PFSK-1 (cell line): ENCODE results near the gene SORL1.

ENCODE experiments used
- POLR2AphosphoS5 ChIP-seq: IDR thresholded peaks from 2 replicates; pipeline ENCODE4 v1.6.1; 2012; ENCODE audit warnings: low read depth, mild to moderate bottlenecking, control low read depth, low read length, moderate library complexity
- TAF1 ChIP-seq: IDR thresholded peaks from 2 replicates; pipeline ENCODE4 v1.6.1; 2012; ENCODE audit warnings: low read length, control low read depth, borderline replicate concordance; ENCODE audit not compliant: insufficient read depth
- TF ChIP-seq, protein P1 (sequence below), 2 experiments: IDR thresholded peaks; 2 replicates each; pipeline versions ENCODE4 v1.6.1 to v1.8.0; 2011 to 2012; ENCODE audit warnings: low read depth in 2 of 2, low read length in 2 of 2, control low read depth in 1 of 2, inconsistent platforms in 1 of 2, mild to moderate bottlenecking in 1 of 2, moderate library complexity in 1 of 2; ENCODE audit not compliant: insufficient read depth in 1 of 2

DNA sequence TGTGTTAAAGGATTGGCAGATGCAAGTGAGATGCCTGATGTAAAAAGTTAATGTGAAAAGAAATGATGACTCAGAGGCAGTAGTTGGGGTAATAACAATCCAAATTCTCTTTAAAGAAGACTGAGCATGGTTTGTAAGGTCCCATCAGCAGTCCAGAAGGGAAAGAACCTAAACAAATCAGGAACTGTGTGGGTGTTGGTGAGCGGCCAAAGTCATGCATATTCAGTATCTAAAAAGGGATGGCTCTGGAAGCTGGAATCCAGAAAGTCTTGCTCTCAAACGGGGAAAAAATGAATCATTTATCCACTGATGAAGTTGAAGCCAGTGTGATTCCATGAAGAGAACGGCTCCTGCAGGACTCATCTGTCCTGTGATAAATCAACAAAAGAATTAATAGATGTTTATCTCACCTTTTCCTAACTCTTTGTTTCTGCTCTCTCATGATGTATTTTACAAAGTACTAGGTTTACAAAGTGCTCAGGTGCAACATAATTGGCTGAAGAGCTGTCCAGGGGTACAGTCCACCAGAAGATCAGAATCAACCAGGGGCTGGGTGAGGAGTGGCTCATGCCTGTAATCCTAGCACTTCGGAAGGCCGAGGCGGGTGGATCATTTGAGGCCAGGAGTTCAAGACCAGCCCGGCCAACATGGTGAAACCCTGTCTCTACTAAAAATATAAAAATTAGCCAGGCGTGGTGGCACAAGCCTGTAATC, 21.1 kb downstream of the SORL1 start:
- TF ChIP-seq, protein P1, sequence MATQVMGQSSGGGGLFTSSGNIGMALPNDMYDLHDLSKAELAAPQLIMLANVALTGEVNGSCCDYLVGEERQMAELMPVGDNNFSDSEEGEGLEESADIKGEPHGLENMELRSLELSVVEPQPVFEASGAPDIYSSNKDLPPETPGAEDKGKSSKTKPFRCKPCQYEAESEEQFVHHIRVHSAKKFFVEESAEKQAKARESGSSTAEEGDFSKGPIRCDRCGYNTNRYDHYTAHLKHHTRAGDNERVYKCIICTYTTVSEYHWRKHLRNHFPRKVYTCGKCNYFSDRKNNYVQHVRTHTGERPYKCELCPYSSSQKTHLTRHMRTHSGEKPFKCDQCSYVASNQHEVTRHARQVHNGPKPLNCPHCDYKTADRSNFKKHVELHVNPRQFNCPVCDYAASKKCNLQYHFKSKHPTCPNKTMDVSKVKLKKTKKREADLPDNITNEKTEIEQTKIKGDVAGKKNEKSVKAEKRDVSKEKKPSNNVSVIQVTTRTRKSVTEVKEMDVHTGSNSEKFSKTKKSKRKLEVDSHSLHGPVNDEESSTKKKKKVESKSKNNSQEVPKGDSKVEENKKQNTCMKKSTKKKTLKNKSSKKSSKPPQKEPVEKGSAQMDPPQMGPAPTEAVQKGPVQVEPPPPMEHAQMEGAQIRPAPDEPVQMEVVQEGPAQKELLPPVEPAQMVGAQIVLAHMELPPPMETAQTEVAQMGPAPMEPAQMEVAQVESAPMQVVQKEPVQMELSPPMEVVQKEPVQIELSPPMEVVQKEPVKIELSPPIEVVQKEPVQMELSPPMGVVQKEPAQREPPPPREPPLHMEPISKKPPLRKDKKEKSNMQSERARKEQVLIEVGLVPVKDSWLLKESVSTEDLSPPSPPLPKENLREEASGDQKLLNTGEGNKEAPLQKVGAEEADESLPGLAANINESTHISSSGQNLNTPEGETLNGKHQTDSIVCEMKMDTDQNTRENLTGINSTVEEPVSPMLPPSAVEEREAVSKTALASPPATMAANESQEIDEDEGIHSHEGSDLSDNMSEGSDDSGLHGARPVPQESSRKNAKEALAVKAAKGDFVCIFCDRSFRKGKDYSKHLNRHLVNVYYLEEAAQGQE (IDR thresholded peaks at IDR 0.05; ENCODE audit: insufficient read depth in 1 of 2, low read depth in 2 of 2, low read length in 2 of 2): peak in 1 of 2 experiments; percentile 57; a peak in 1 of 4 replicates
- TF ChIP-seq POLR2AphosphoS5 (no peak), TAF1 (no peak)
